Stimulated activated CD8-positive, alpha-beta memory T cell treated with anti-CD3 and anti-CD28 coated beads, Interleukin-4, amount 100 ng/mL, for 24 hours (primary cell): Measurements from ENCODE around the gene CTSW.
"Not testable (repeated sequence)": the region's sequence is repeated elsewhere in the genome, so short reads cannot be mapped to it uniquely, and the experiment has no call there.

Experiments used
- DNase-seq: peaks from one replicate; pipeline ENCODE4 v3.0.0-alpha.2; 2020; ENCODE audit warnings: low read depth

The CTSW gene

GRCh38 chr11:65885808-65886536 is 6.3 kb downstream of the CTSW start:
- DNase-seq = no peak

GRCh38 chr11:65886826-65887722 is 7.4 kb downstream of the CTSW start:
- DNase-seq = no peak

- no peak for DNase-seq
Observed at GRCh38 chr11:65887723-65888162, 8.1 kb downstream of the CTSW start.

- DNase-seq = peak; percentile 96
Observed at GRCh38 chr11:65888163-65888814, 8.7 kb downstream of the CTSW start, which contains the start of gene FIBP. FIBP (minus strand) TSS chr11:65888471; CDS start chr11:65888418, 53 bp downstream.

GRCh38 chr11:65890324-65891218 is 10.9 kb downstream of the CTSW start, which contains the start of gene CCDC85B:
CCDC85B (plus strand) TSS chr11:65890673; CDS start chr11:65890784, 111 bp downstream.
- DNase-seq = peak; percentile 97

- peak; percentile 21 for DNase-seq
Observed at GRCh38 chr11:65891219-65892136, 11.8 kb downstream of the CTSW start.

GRCh38 chr11:65892137-65892540 is 12.5 kb downstream of the CTSW start:
- not testable (repeated sequence) for DNase-seq

GRCh38 chr11:65892661-65893317 is 13.2 kb downstream of the CTSW start:
- DNase-seq = no peak

- no peak for DNase-seq
Observed at GRCh38 chr11:65894034-65894591, 14.5 kb downstream of the CTSW start.

GRCh38 chr11:65895482-65895981 is 15.9 kb downstream of the CTSW start:
- no peak for DNase-seq

- DNase-seq = no peak
Observed at GRCh38 chr11:65896034-65896999, 16.7 kb downstream of the CTSW start.

GRCh38 chr11:65897020-65897471 is 17.4 kb downstream of the CTSW start:
- DNase-seq = no peak

GRCh38 chr11:65898656-65899355 is 19.2 kb downstream of the CTSW start:
- no peak for DNase-seq

- DNase-seq = peak; percentile 68
Observed at GRCh38 chr11:65899356-65900124, 19.9 kb downstream of the CTSW start.

- peak; percentile 91 for DNase-seq
Observed at GRCh38 chr11:65900125-65900898, 20.7 kb downstream of the CTSW start, which contains the start of gene FOSL1. FOSL1 (minus strand) TSS chr11:65900388; CDS start chr11:65900339, 49 bp downstream.

GRCh38 chr11:65900899-65901180 is 21.2 kb downstream of the CTSW start:
- no peak for DNase-seq
